HG03558 (cell line): ENCODE results near the gene FNDC3B.
"Not testable (repeated sequence)": the region's sequence is repeated elsewhere in the genome, so short reads cannot be mapped to it uniquely, and the experiment has no call there.

Source experiments
- ATAC-seq: cut with Tn5 transposase; IDR thresholded peaks from one replicate; pipeline ENCODE4 v1.9.1; 2021; ENCODE audit warnings: moderate number of reproducible peaks; ENCODE audit not compliant: unreplicated experiment; ENCODE audit errors: extremely low read depth

FNDC3B gene

GRCh38 chr3:172365028-172365567 lies 325.7 kb downstream of the FNDC3B start:
- ATAC-seq = no peak

- no peak for ATAC-seq
These were observed 328.1 kb downstream of the FNDC3B start for GRCh38 chr3:172367205-172368105.

- ATAC-seq = not testable (repeated sequence)
These were observed 329.2 kb downstream of the FNDC3B start for GRCh38 chr3:172368556-172368955.

- no peak for ATAC-seq
These were observed 330.3 kb downstream of the FNDC3B start for GRCh38 chr3:172369590-172370259.

GRCh38 chr3:172370419-172370818 lies 331.0 kb downstream of the FNDC3B start:
- no peak for ATAC-seq

- ATAC-seq = no peak
These were observed 332.2 kb downstream of the FNDC3B start for GRCh38 chr3:172371544-172371943.

GRCh38 chr3:172372895-172373294 lies 333.5 kb downstream of the FNDC3B start:
- no peak for ATAC-seq

GRCh38 chr3:172373912-172374311 lies 334.5 kb downstream of the FNDC3B start:
- ATAC-seq = no peak

- no peak for ATAC-seq
These were observed 335.9 kb downstream of the FNDC3B start for GRCh38 chr3:172375206-172375850.

GRCh38 chr3:172376402-172376801 lies 337.0 kb downstream of the FNDC3B start:
- no peak for ATAC-seq

- no peak for ATAC-seq
These were observed 337.5 kb downstream of the FNDC3B start for GRCh38 chr3:172376881-172377280.

GRCh38 chr3:172378439-172378838 lies 339.1 kb downstream of the FNDC3B start:
- ATAC-seq = no peak

GRCh38 chr3:172379372-172379771 lies 340.0 kb downstream of the FNDC3B start:
- ATAC-seq = no peak

- ATAC-seq = no peak
These were observed 341.3 kb downstream of the FNDC3B start for GRCh38 chr3:172380632-172381031.

- no peak for ATAC-seq
These were observed 344.0 kb downstream of the FNDC3B start for GRCh38 chr3:172383306-172383796.

- ATAC-seq = no peak
These were observed 345.5 kb downstream of the FNDC3B start for GRCh38 chr3:172384836-172385235.

GRCh38 chr3:172387728-172388127 lies 348.4 kb downstream of the FNDC3B start:
- ATAC-seq = no peak

GRCh38 chr3:172388412-172389078 lies 349.2 kb downstream of the FNDC3B start:
- ATAC-seq = no peak

- no peak for ATAC-seq
These were observed 351.4 kb downstream of the FNDC3B start for GRCh38 chr3:172390792-172391191.
